H9 (cell line): ENCODE measurements around the gene CLMN. TPM values are rescaled to one million over a fixed set of nuclear protein-coding genes. Genes with fewer than 3 reads are reported as not detected.

Experiments
- DNase-seq: peaks from one replicate; pipeline ENCODE4 v3.0.0-alpha.2; 2017
- H2AFZ ChIP-seq: one replicate; pipeline ENCODE4 v1.6.1; 2013; ENCODE audit warnings: mild to moderate bottlenecking, low read length, control low read depth, moderate library complexity
- H2AK5ac ChIP-seq: 2 replicates; pipeline ENCODE4 v1.6.1; 2013; ENCODE audit warnings: low read length, control low read depth, mixed read lengths; ENCODE audit not compliant: insufficient read length
- H2BK120ac ChIP-seq: one replicate; pipeline ENCODE4 v1.6.1; 2013; ENCODE audit warnings: low read depth, mild to moderate bottlenecking, low read length, control low read depth, inconsistent platforms; ENCODE audit not compliant: poor library complexity, severe bottlenecking
- H2BK12ac ChIP-seq: 2 replicates; pipeline ENCODE4 v1.6.1; 2013; ENCODE audit warnings: low read length, control low read depth, mixed read lengths, low read depth; ENCODE audit not compliant: insufficient read length
- H2BK15ac ChIP-seq: 2 replicates; pipeline ENCODE4 v1.6.1; 2013; ENCODE audit warnings: low read depth, low read length, control low read depth
- H2BK20ac ChIP-seq: one replicate; pipeline ENCODE4 v1.6.1; 2013; ENCODE audit warnings: low read depth, mild to moderate bottlenecking, low read length, control low read depth, inconsistent platforms; ENCODE audit not compliant: poor library complexity, severe bottlenecking
- H2BK5ac ChIP-seq: 2 replicates; pipeline ENCODE4 v1.6.1; 2013; ENCODE audit warnings: low read length, control low read depth, mixed read lengths; ENCODE audit not compliant: insufficient read length
- H3K14ac ChIP-seq: 2 replicates; pipeline ENCODE4 v1.6.1; 2013; ENCODE audit warnings: low read length, control low read depth; ENCODE audit not compliant: insufficient read depth
- H3K18ac ChIP-seq: 2 replicates; pipeline ENCODE4 v1.6.1; 2013; ENCODE audit warnings: low read depth, mild to moderate bottlenecking, mixed read lengths, low read length, control low read depth; ENCODE audit not compliant: insufficient read length
- H3K23ac ChIP-seq: 2 replicates; pipeline ENCODE4 v1.6.1; 2013; ENCODE audit warnings: low read length, control low read depth, mixed read lengths, low read depth; ENCODE audit not compliant: insufficient read length
- H3K23me2 ChIP-seq: 2 replicates; pipeline ENCODE4 v1.6.1; 2013; ENCODE audit warnings: low read depth, mild to moderate bottlenecking, mixed read lengths, low read length, control low read depth; ENCODE audit not compliant: insufficient read length, poor library complexity, severe bottlenecking
- H3K27ac ChIP-seq: 2 replicates; pipeline ENCODE4 v1.5.1; 2013; ENCODE audit warnings: low read length, control low read depth, mixed read lengths, low read depth; ENCODE audit not compliant: insufficient read length
- H3K27me3 ChIP-seq: 2 replicates; pipeline ENCODE4 v1.6.1; 2013; ENCODE audit warnings: low read length, control low read depth, inconsistent platforms; ENCODE audit not compliant: insufficient read depth
- H3K4ac ChIP-seq: 2 replicates; pipeline ENCODE4 v1.6.1; 2013; ENCODE audit warnings: low read depth, mild to moderate bottlenecking, control low read depth, inconsistent platforms, low read length, moderate library complexity
- H3K4me1 ChIP-seq: 2 replicates; pipeline ENCODE4 v1.6.1; 2013; ENCODE audit warnings: low read length, control low read depth, inconsistent platforms; ENCODE audit not compliant: insufficient read depth
- H3K4me2 ChIP-seq: 2 replicates; pipeline ENCODE4 v1.6.1; 2013; ENCODE audit warnings: low read length, control low read depth, mixed read lengths; ENCODE audit not compliant: insufficient read length, insufficient read depth
- H3K56ac ChIP-seq: 2 replicates; pipeline ENCODE4 v1.6.1; 2013; ENCODE audit warnings: low read depth, mild to moderate bottlenecking, mixed read lengths, low read length, control low read depth; ENCODE audit not compliant: insufficient read length
- H3K79me1 ChIP-seq: 2 replicates; pipeline ENCODE4 v1.6.1; 2013; ENCODE audit warnings: low read depth, mild to moderate bottlenecking, moderate library complexity, low read length, control low read depth, inconsistent platforms; ENCODE audit not compliant: insufficient read depth, poor library complexity, severe bottlenecking
- H3K79me2 ChIP-seq: 2 replicates; pipeline ENCODE4 v1.6.1; 2013; ENCODE audit warnings: low read length, control low read depth, inconsistent platforms; ENCODE audit not compliant: insufficient read depth
- H3K9ac ChIP-seq: 2 replicates; pipeline ENCODE4 v1.6.1; 2013; ENCODE audit warnings: low read length, control low read depth, mixed read lengths; ENCODE audit not compliant: insufficient read length; ENCODE audit errors: extremely low read depth
- H3K9me3 ChIP-seq: one replicate; pipeline ENCODE4 v1.6.1; 2013; ENCODE audit warnings: low read depth, low read length, inconsistent platforms; ENCODE audit not compliant: control insufficient read depth
- H3T11ph ChIP-seq: one replicate; pipeline ENCODE4 v1.6.1; 2013; ENCODE audit warnings: mild to moderate bottlenecking, low read length, control low read depth, inconsistent platforms
- H4K20me1 ChIP-seq: one replicate; pipeline ENCODE4 v1.6.1; 2013; ENCODE audit not compliant: control insufficient read depth, insufficient read length, insufficient read depth
- H4K5ac ChIP-seq: 2 replicates; pipeline ENCODE4 v1.6.1; 2013; ENCODE audit warnings: low read depth, mild to moderate bottlenecking, mixed read lengths, low read length, control low read depth; ENCODE audit not compliant: insufficient read length
- H4K8ac ChIP-seq: replicated peaks from 2 replicates; pipeline ENCODE4 v1.6.1; 2013; ENCODE audit warnings: low read length, control low read depth, mixed read lengths, low read depth; ENCODE audit not compliant: insufficient read length
- H4K91ac ChIP-seq: 2 replicates; pipeline ENCODE4 v1.6.1; 2013; ENCODE audit warnings: low read depth, mild to moderate bottlenecking, moderate library complexity, mixed read lengths, low read length, control low read depth; ENCODE audit not compliant: insufficient read length
- H3K27ac Mint-ChIP-seq, 3 experiments: 2 replicates in 2 of 3; 3 replicates in 1 of 3; pipeline ENCODE4 v1.8.0; 2020 to 2021; ENCODE audit warnings: mixed read lengths in 3 of 3, mild to moderate bottlenecking in 1 of 3, moderate library complexity in 1 of 3
- H3K27me3 Mint-ChIP-seq: 2 replicates; pipeline ENCODE4 v1.8.0; 2021; ENCODE audit warnings: low read depth, mild to moderate bottlenecking, moderate library complexity, mixed read lengths
- H3K36me3 Mint-ChIP-seq, 3 experiments: 2 replicates in 2 of 3; 3 replicates in 1 of 3; pipeline ENCODE4 v1.8.0; 2020 to 2021; ENCODE audit warnings: low read depth in 3 of 3, mixed read lengths in 3 of 3; ENCODE audit not compliant: insufficient read depth in 1 of 3
- H3K4me1 Mint-ChIP-seq, 2 experiments: 2 replicates each; pipeline ENCODE4 v1.8.0; 2020; ENCODE audit warnings: mixed read lengths in 2 of 2
- H3K4me3 Mint-ChIP-seq, 2 experiments: 2 replicates in 1 of 2; 3 replicates in 1 of 2; pipeline ENCODE4 v1.8.0; 2020 to 2021; ENCODE audit warnings: mild to moderate bottlenecking in 2 of 2, mixed read lengths in 2 of 2, moderate library complexity in 1 of 2
- H3K9me3 Mint-ChIP-seq, 2 experiments: 2 replicates in 1 of 2; 3 replicates in 1 of 2; pipeline ENCODE4 v1.8.0; 2020; ENCODE audit warnings: mild to moderate bottlenecking in 2 of 2, mixed read lengths in 2 of 2, moderate library complexity in 1 of 2
- CTCF ChIP-seq: fragments of 200-600 bp; sonication (generic); conservative IDR thresholded peaks from 3 replicates; pipeline ENCODE4 v1.8.0; 2021; ENCODE audit warnings: antibody characterized with exemption, mild to moderate bottlenecking
- WGBS: extraction: QIAGEN DNeasy Blood & Tissue Kit; methylation state at CpG from one replicate; pipeline ENCODE4 v1.1.7; 2013; ENCODE audit warnings: missing lambda C conversion rate, low lambda C conversion rate, mixed read lengths; ENCODE audit not compliant: insufficient read length; ENCODE audit errors: extremely low coverage; 5-methylcytosine and 5-hydroxymethylcytosine counted together
- total RNA-seq: library from RNA; stranded (reverse); gene quantifications from 2 replicates; pipeline ENCODE4 v1.2.1, GENCODE V29; 2021

Gene CLMN
- total RNA-seq, 1 experiment from 2014 or later, result 7.6 TPM

GRCh38 chr14:95270203-95270602, 49.5 kb downstream of the CLMN start:
- Histone ChIP-seq H3K9ac (no peak overlapping the region), H4K91ac (no peak overlapping the region), H3K27ac (no peak overlapping the region), H3K23me2 (no peaks in the 10 kb centered on the region), H2AK5ac (no peak overlapping the region), H2BK20ac (no peak overlapping the region), H2BK5ac (no peak overlapping the region), H3K14ac (no peak overlapping the region), H3K23ac (no peak overlapping the region), H2BK12ac (no peak overlapping the region), H3K4ac (no peak overlapping the region), H3K79me2 (no peaks in the 10 kb centered on the region), H3K9me3 (no peaks in the 10 kb centered on the region), H3K56ac (no peak overlapping the region), H3K4me2 (no peak overlapping the region), H3K18ac (no peak overlapping the region), H3K79me1 (no peaks in the 10 kb centered on the region), H2BK120ac (no peak overlapping the region), H4K8ac (no peak overlapping the region), H3T11ph (no peak overlapping the region), H2BK15ac (no peak overlapping the region), H4K20me1 (no peaks in the 10 kb centered on the region), H3K27me3 (no peaks in the 10 kb centered on the region), H3K4me1 (peaks cover 2% of the 10 kb centered on the region; the same call in 1 of the 2 replicates), H4K5ac (no peak overlapping the region), H2AFZ (no peak overlapping the region)
- Mint-ChIP-seq H3K9me3 (peaks cover 4 to 6% of the 10 kb centered on the region in 2 experiments; a peak in 3 of 5 replicates), H3K27ac (no peak overlapping the region), H3K4me1 (peaks cover 21 to 30% of the 10 kb centered on the region in 2 experiments), H3K27me3 (no peaks in the 10 kb centered on the region; the same call in 1 of the 2 replicates), H3K4me3 (no peak overlapping the region), H3K36me3 (no peaks in the 10 kb centered on the region; a peak in 2 of 7 replicates)
- no peak for TF ChIP-seq CTCF
- 100% methylated on average over 1 of the region's 2 CpGs for WGBS
- DNase-seq, result no peak
